Lung (tissue), 12 donors: Measurements from ENCODE around the gene BHLHA9. TPM values are rescaled to one million over a fixed set of nuclear protein-coding genes. Genes with fewer than 3 reads are reported as not detected.

Experiments used
- ATAC-seq: fragments of 200-7000 bp; cut with Tn5 transposase; one replicate; pipeline ENCODE4 v1.9.1; 2020; ENCODE audit warnings: moderate number of reproducible peaks; ENCODE audit not compliant: insufficient read depth, low FRiP score
- DNase-seq, 3 donors: peaks; one replicate each; pipeline ENCODE4 v3.0.0-alpha.2; 2013 to 2017
- H3K27ac ChIP-seq, 2 donors: one replicate each; pipeline ENCODE4 v1.5.1; 2013; ENCODE audit warnings: mild to moderate bottlenecking in 2 of 2, moderate library complexity in 2 of 2, control low read depth in 1 of 2, inconsistent platforms in 1 of 2, low read depth in 1 of 2, low read length in 1 of 2
- H3K27me3 ChIP-seq, 3 donors: one replicate each; pipeline ENCODE4 v1.5.1; 2013; ENCODE audit warnings: low read length in 2 of 3; ENCODE audit not compliant: control insufficient read depth in 3 of 3, insufficient read depth in 3 of 3
- H3K36me3 ChIP-seq, 4 donors: one replicate each; pipeline ENCODE4 v1.5.1; 2013; ENCODE audit warnings: low read length in 4 of 4, mild to moderate bottlenecking in 1 of 4, moderate library complexity in 1 of 4; ENCODE audit not compliant: control insufficient read depth in 4 of 4, insufficient read depth in 4 of 4
- H3K4me1 ChIP-seq, 5 donors: one replicate each; pipeline ENCODE4 v1.5.1; 2013; ENCODE audit warnings: low read length in 5 of 5, mild to moderate bottlenecking in 2 of 5, moderate library complexity in 1 of 5; ENCODE audit not compliant: control insufficient read depth in 5 of 5, insufficient read depth in 5 of 5
- H3K4me3 ChIP-seq: one replicate; pipeline ENCODE4 v1.5.1; 2013; ENCODE audit warnings: mild to moderate bottlenecking, control low read depth, moderate library complexity
- H3K9ac ChIP-seq, 2 donors: one replicate each; pipeline ENCODE4 v1.5.1; 2013; ENCODE audit warnings: low read length in 2 of 2, control low read depth in 1 of 2; ENCODE audit not compliant: insufficient read depth in 1 of 2
- H3K9me3 ChIP-seq, 4 donors: one replicate each; pipeline ENCODE4 v1.5.1; 2013; ENCODE audit warnings: low read length in 3 of 4, mild to moderate bottlenecking in 1 of 4, moderate library complexity in 1 of 4; ENCODE audit not compliant: control insufficient read depth in 4 of 4, insufficient read depth in 3 of 4
- WGBS, 2 donors: extraction: QIAGEN DNeasy Blood & Tissue Kit; methylation state at CpG; one replicate each; pipeline ENCODE4 v1.1.7; 2013; 5-methylcytosine and 5-hydroxymethylcytosine counted together
- polyA plus RNA-seq, 2 donors: library from polyadenylated mRNA; stranded (reverse); fragments of 200-250 nt; gene quantifications; one replicate each; pipeline ENCODE4 v1.2.1, GENCODE V29; 2013
- total RNA-seq, 2 donors: library from RNA; depleted of rRNA in 1 of 2; stranded (reverse); fragments of >200 nt in 1 of 2; gene quantifications; one replicate each; pipeline ENCODE4 v1.2.1, GENCODE V29; 2014 to 2021
- TF ChIP-seq, protein P1 (sequence below): IDR thresholded peaks from 2 replicates; pipeline ENCODE4 v1.5.1; 2012; ENCODE audit warnings: mild to moderate bottlenecking; ENCODE audit errors: control extremely low read depth, extremely low read depth
- donor health status: control.
- donor health status: control.
- donor health status: Bipolar disorder and iron deficiency.
- donor health status: healthy.
- donor health status: DM: yes; HTN: yes; CAD: no.

The BHLHA9 gene
- total and polyA plus RNA-seq, 4 donors: not detected

- WGBS, 2 donors: 59 to 62% methylated on average over 9 of the region's 9 CpGs
- H3K4me1 ChIP-seq: peaks cover 0 to 4% (median 0%) of the 10 kb centered on the region in 5 donors
- H3K4me3 ChIP-seq: no peak overlapping the region
- no peak overlapping the region for H3K27ac ChIP-seq
- no peak overlapping the region for H3K9ac ChIP-seq
- peaks cover 0 to 8% (median 6%) of the 10 kb centered on the region in 3 donors for H3K27me3 ChIP-seq
- ATAC-seq (no peak), DNase-seq (peak in 2 of 3 donors; percentile 4 to 29)
- TF ChIP-seq, protein P1, sequence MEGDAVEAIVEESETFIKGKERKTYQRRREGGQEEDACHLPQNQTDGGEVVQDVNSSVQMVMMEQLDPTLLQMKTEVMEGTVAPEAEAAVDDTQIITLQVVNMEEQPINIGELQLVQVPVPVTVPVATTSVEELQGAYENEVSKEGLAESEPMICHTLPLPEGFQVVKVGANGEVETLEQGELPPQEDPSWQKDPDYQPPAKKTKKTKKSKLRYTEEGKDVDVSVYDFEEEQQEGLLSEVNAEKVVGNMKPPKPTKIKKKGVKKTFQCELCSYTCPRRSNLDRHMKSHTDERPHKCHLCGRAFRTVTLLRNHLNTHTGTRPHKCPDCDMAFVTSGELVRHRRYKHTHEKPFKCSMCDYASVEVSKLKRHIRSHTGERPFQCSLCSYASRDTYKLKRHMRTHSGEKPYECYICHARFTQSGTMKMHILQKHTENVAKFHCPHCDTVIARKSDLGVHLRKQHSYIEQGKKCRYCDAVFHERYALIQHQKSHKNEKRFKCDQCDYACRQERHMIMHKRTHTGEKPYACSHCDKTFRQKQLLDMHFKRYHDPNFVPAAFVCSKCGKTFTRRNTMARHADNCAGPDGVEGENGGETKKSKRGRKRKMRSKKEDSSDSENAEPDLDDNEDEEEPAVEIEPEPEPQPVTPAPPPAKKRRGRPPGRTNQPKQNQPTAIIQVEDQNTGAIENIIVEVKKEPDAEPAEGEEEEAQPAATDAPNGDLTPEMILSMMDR: no peak
- peaks cover 0 to 3% (median 0%) of the 10 kb centered on the region in 4 donors for H3K9me3 ChIP-seq
- no peaks in the 10 kb centered on the region for H3K36me3 ChIP-seq
Observed at GRCh38 chr17:1312261-1312870, 42.1 kb downstream of the BHLHA9 start.

GRCh38 chr17:1313270-1314005 lies 43.2 kb downstream of the BHLHA9 start:
- ATAC-seq: no peak
- H3K9me3 ChIP-seq: no peaks in the 10 kb centered on the region
- no peak for DNase-seq
- peaks cover 0 to 2% (median 0%) of the 10 kb centered on the region in 5 donors for H3K4me1 ChIP-seq
- H3K9ac ChIP-seq: no peak overlapping the region
- no peak overlapping the region for H3K4me3 ChIP-seq
- no peaks in the 10 kb centered on the region for H3K36me3 ChIP-seq
- H3K27me3 ChIP-seq: peaks cover 0 to 8% (median 4%) of the 10 kb centered on the region in 3 donors
- 79% methylated on average over 8 of the region's 8 CpGs for WGBS, 2 donors
- H3K27ac ChIP-seq: no peak overlapping the region
- TF ChIP-seq, protein P1: no peak

- no peak for ATAC-seq
- no peak overlapping the region for H3K4me3 ChIP-seq
- WGBS, 2 donors: 73 to 79% methylated on average over 10 of the region's 10 CpGs
- TF ChIP-seq, protein P1: no peak
- no peaks in the 10 kb centered on the region for H3K36me3 ChIP-seq
- H3K9me3 ChIP-seq: no peaks in the 10 kb centered on the region
- H3K27me3 ChIP-seq: peaks cover 0 to 8% (median 4%) of the 10 kb centered on the region in 3 donors
- DNase-seq: no peak
- H3K27ac ChIP-seq: no peak overlapping the region
- H3K4me1 ChIP-seq: peaks cover 0 to 3% (median 0%) of the 10 kb centered on the region in 5 donors
- H3K9ac ChIP-seq: no peak overlapping the region
Observed at GRCh38 chr17:1315409-1315808, 45.2 kb downstream of the BHLHA9 start.
